CD14-positive monocyte (primary cell): ENCODE data around the gene GFOD1. TPM values are rescaled to one million over a fixed set of nuclear protein-coding genes. Genes with fewer than 3 reads are reported as not detected.

Source experiments
- DNase-seq, 3 donors: peaks; one replicate each; pipeline ENCODE4 v3.0.0-alpha.2; 2011 to 2022
- H2AFZ ChIP-seq: 2 replicates; pipeline ENCODE4 v1.6.0; 2012; ENCODE audit warnings: mild to moderate bottlenecking, low read depth, low read length, inconsistent platforms; ENCODE audit not compliant: insufficient read depth, poor library complexity, severe bottlenecking
- H3K27ac ChIP-seq, 2 donors: 1 replicate in 1 of 2; 2 replicates in 1 of 2; pipeline ENCODE4 v1.5.1; 2012 to 2013; ENCODE audit warnings: low read length in 2 of 2, control low read depth in 1 of 2, inconsistent platforms in 1 of 2, low read depth in 1 of 2, mild to moderate bottlenecking in 1 of 2
- H3K27me3 ChIP-seq, 2 donors: one replicate each; pipeline versions ENCODE4 v1.6.0 to v1.6.1; 2011 to 2013; ENCODE audit warnings: low read length in 2 of 2; ENCODE audit not compliant: control insufficient read depth in 2 of 2, insufficient read depth in 2 of 2
- H3K36me3 ChIP-seq, 2 donors: replicated peaks in 1 of 2; 1 replicate in 1 of 2; 2 replicates in 1 of 2; pipeline versions ENCODE4 v1.5.1 to v1.6.1; 2012 to 2013; ENCODE audit warnings: low read length in 2 of 2, control low read depth in 1 of 2, inconsistent platforms in 1 of 2, mild to moderate bottlenecking in 1 of 2; ENCODE audit not compliant: insufficient read depth in 2 of 2, control insufficient read depth in 1 of 2
- H3K4me1 ChIP-seq, 2 donors: 1 replicate in 1 of 2; 2 replicates in 1 of 2; pipeline versions ENCODE4 v1.5.1 to v1.6.1; 2012 to 2013; ENCODE audit warnings: low read length in 2 of 2, control low read depth in 1 of 2, inconsistent platforms in 1 of 2, mild to moderate bottlenecking in 1 of 2, moderate library complexity in 1 of 2; ENCODE audit not compliant: insufficient read depth in 2 of 2, control insufficient read depth in 1 of 2
- H3K4me2 ChIP-seq: replicated peaks from 2 replicates; pipeline ENCODE3; 2012; ENCODE audit warnings: low read length, moderate library complexity, mild to moderate bottlenecking; ENCODE audit not compliant: poor library complexity, severe bottlenecking; ENCODE audit errors: extremely low read depth
- H3K4me3 ChIP-seq, 3 experiments: fragments of 200-600 bp in 1 of 3; sonication (generic) in 1 of 3; replicated peaks in 1 of 3; 1 replicate in 2 of 3; 2 replicates in 1 of 3; pipeline ENCODE4 v1.5.1; 2011 to 2013; ENCODE audit warnings: low read length in 3 of 3, mild to moderate bottlenecking in 3 of 3, control low read depth in 2 of 3, low read depth in 2 of 3, inconsistent platforms in 1 of 3, moderate library complexity in 1 of 3
- H3K79me2 ChIP-seq: 2 replicates; pipeline ENCODE4 v1.6.0; 2012; ENCODE audit warnings: mild to moderate bottlenecking, control low read depth, inconsistent platforms, low read length, moderate library complexity; ENCODE audit not compliant: insufficient read depth
- H3K9ac ChIP-seq: 2 replicates; pipeline ENCODE4 v1.6.0; 2017; ENCODE audit warnings: low read length, mild to moderate bottlenecking; ENCODE audit not compliant: insufficient read depth, poor library complexity, severe bottlenecking
- H3K9me3 ChIP-seq, 2 donors: replicated peaks in 1 of 2; 1 replicate in 1 of 2; 2 replicates in 1 of 2; pipeline versions ENCODE4 v1.5.1 to v1.6.1; 2012 to 2013; ENCODE audit warnings: low read length in 2 of 2, control low read depth in 1 of 2; ENCODE audit not compliant: control insufficient read depth in 1 of 2, insufficient read depth in 1 of 2
- H4K20me1 ChIP-seq: 2 replicates; pipeline ENCODE4 v1.6.0; 2012; ENCODE audit warnings: mild to moderate bottlenecking, low read length, control low read depth, moderate library complexity; ENCODE audit not compliant: insufficient read depth
- H3K27ac Mint-ChIP-seq, 7 donors: one replicate each; pipeline ENCODE4 v1.8.0; 2020; ENCODE audit warnings: mild to moderate bottlenecking in 7 of 7, mixed read lengths in 7 of 7, moderate library complexity in 6 of 7, inconsistent platforms in 2 of 7
- H3K27me3 Mint-ChIP-seq, 3 donors: one replicate each; pipeline ENCODE4 v1.8.0; 2021 to 2022; ENCODE audit warnings: low read depth in 3 of 3, mild to moderate bottlenecking in 3 of 3, mixed read lengths in 3 of 3, moderate library complexity in 3 of 3, inconsistent platforms in 1 of 3
- H3K36me3 Mint-ChIP-seq, 2 donors: one replicate each; pipeline ENCODE4 v1.8.0; 2020; ENCODE audit warnings: mixed read lengths in 2 of 2, inconsistent platforms in 1 of 2, mild to moderate bottlenecking in 1 of 2
- H3K4me1 Mint-ChIP-seq: one replicate; pipeline ENCODE4 v1.8.0; 2020; ENCODE audit warnings: mild to moderate bottlenecking, mixed read lengths
- H3K4me3 Mint-ChIP-seq, 2 donors: one replicate each; pipeline ENCODE4 v1.8.0; 2020; ENCODE audit warnings: mild to moderate bottlenecking in 2 of 2, mixed read lengths in 2 of 2, moderate library complexity in 1 of 2
- H3K9me3 Mint-ChIP-seq, 7 donors: one replicate each; pipeline ENCODE4 v1.8.0; 2020 to 2022; ENCODE audit warnings: mixed read lengths in 7 of 7, mild to moderate bottlenecking in 6 of 7, moderate library complexity in 6 of 7, inconsistent platforms in 2 of 7
- CTCF ChIP-seq: fragments of 200-600 bp; IDR thresholded peaks from one replicate; pipeline ENCODE4 v1.8.0; 2022; ENCODE audit warnings: antibody characterized with exemption, mild to moderate bottlenecking
- WGBS: methylation state at CpG from one replicate; pipeline ENCODE4 v1.1.5; 2013; ENCODE audit warnings: missing lambda C conversion rate; ENCODE audit not compliant: insufficient coverage; 5-methylcytosine and 5-hydroxymethylcytosine counted together
- intact Hi-C, 2 donors: fragments of 100-400 bp; cut with micrococcal nuclease; formaldehyde crosslinking; loops; one replicate each; pipeline versions ENCODE4 v1.15.0 to v1.15.1; 2023
- polyA plus RNA-seq, 3 donors: library from polyadenylated mRNA; depleted of rRNA in 1 of 3; unstranded in 2 of 3; stranded (reverse) in 1 of 3; fragments of 300-500 nt in 2 of 3; fragments of >200 nt in 1 of 3; fragmentation: Illumina TruSeq in 2 of 3; gene quantifications; 1 replicate in 2 of 3; 2 replicates in 1 of 3; pipeline ENCODE4 v1.2.3, GENCODE V29; 2012 to 2021

GFOD1 gene
- polyA plus RNA-seq, 3 donors: 2.4 to 8.7 (median 2.4) TPM

GRCh38 chr6:13407368-13407708, 80.1 kb downstream of the GFOD1 start:
- no peak for TF ChIP-seq CTCF
- H2AFZ ChIP-seq: no peak overlapping the region
- peak overlapping the region; percentile 91 to 98 for H3K27ac ChIP-seq
- peaks cover 75 to 91% of the 10 kb centered on the region in 2 donors for H3K4me1 ChIP-seq
- H3K9ac ChIP-seq: peak overlapping the region; percentile 56
- no peak for DNase-seq
- no peaks in the 10 kb centered on the region for H4K20me1 ChIP-seq
- no peaks in the 10 kb centered on the region for H3K9me3 ChIP-seq
- peaks cover 0 to 3% (median 2%) of the 10 kb centered on the region in 7 donors for H3K9me3 Mint-ChIP-seq
- H3K27ac Mint-ChIP-seq: peak overlapping the region; percentile 99 to 100 (median 100)
- peak overlapping the region in 1 of 3 experiments; percentile 6 for H3K4me3 ChIP-seq
- peaks cover 0 to 6% (median 0%) of the 10 kb centered on the region in 3 donors for H3K27me3 Mint-ChIP-seq
- H3K36me3 ChIP-seq: no peaks in the 10 kb centered on the region
- peaks cover 5 to 14% of the 10 kb centered on the region in 2 donors for H3K36me3 Mint-ChIP-seq
- no peak overlapping the region for H3K4me2 ChIP-seq
- H3K4me3 Mint-ChIP-seq: peak overlapping the region in 1 of 2 donors; percentile 48
- H3K4me1 Mint-ChIP-seq: peaks cover 81% of the 10 kb centered on the region
- intact Hi-C loops: loop anchor here in 1 of 2 donors (5.0 to 10.0 kb wide), 2 partner anchors 47 to 120 kb away; no protein-coding TSS in a partner anchor
- no peaks in the 10 kb centered on the region for H3K27me3 ChIP-seq
- peaks cover 25% of the 10 kb centered on the region for H3K79me2 ChIP-seq
- 55% methylated on average over 2 of the region's 3 CpGs for WGBS

GRCh38 chr6:13406781-13407180, 80.6 kb downstream of the GFOD1 start:
- no CpG with 5 or more reads among the region's 1 CpG for WGBS
- no peak for TF ChIP-seq CTCF
- intact Hi-C loops: loop anchor here in 1 of 2 donors (5.0 to 10.0 kb wide), 2 partner anchors 48 to 121 kb away; no protein-coding TSS in a partner anchor
- H2AFZ ChIP-seq: no peak overlapping the region
- H3K79me2 ChIP-seq: peaks cover 25% of the 10 kb centered on the region
- no peaks in the 10 kb centered on the region for H3K9me3 ChIP-seq
- no peaks in the 10 kb centered on the region for H3K27me3 ChIP-seq
- no peaks in the 10 kb centered on the region for H4K20me1 ChIP-seq
- peaks cover 5 to 14% of the 10 kb centered on the region in 2 donors for H3K36me3 Mint-ChIP-seq
- H3K4me1 ChIP-seq: peaks cover 70 to 86% of the 10 kb centered on the region in 2 donors
- H3K27ac Mint-ChIP-seq: peak overlapping the region; percentile 99 to 100 (median 100)
- peak; percentile 57 to 73 (median 73) for DNase-seq
- H3K27ac ChIP-seq: peak overlapping the region; percentile 91 to 98
- H3K4me1 Mint-ChIP-seq: peaks cover 75% of the 10 kb centered on the region
- H3K9me3 Mint-ChIP-seq: peaks cover 0 to 3% (median 2%) of the 10 kb centered on the region in 7 donors
- H3K4me2 ChIP-seq: no peak overlapping the region
- H3K27me3 Mint-ChIP-seq: peaks cover 0 to 6% (median 0%) of the 10 kb centered on the region in 3 donors
- H3K4me3 Mint-ChIP-seq: no peak overlapping the region
- H3K4me3 ChIP-seq: peak overlapping the region in 1 of 3 experiments; percentile 6
- peak overlapping the region; percentile 56 for H3K9ac ChIP-seq
- H3K36me3 ChIP-seq: no peaks in the 10 kb centered on the region
